GM19099 (cell line): ENCODE data around the gene STK32A.

ENCODE experiments used
- POLR2A ChIP-seq: IDR thresholded peaks from 3 replicates; pipeline ENCODE4 v1.6.1; 2011; ENCODE audit warnings: low read depth; ENCODE audit not compliant: insufficient read length; ENCODE audit errors: extremely low read depth

Gene STK32A

DNA sequence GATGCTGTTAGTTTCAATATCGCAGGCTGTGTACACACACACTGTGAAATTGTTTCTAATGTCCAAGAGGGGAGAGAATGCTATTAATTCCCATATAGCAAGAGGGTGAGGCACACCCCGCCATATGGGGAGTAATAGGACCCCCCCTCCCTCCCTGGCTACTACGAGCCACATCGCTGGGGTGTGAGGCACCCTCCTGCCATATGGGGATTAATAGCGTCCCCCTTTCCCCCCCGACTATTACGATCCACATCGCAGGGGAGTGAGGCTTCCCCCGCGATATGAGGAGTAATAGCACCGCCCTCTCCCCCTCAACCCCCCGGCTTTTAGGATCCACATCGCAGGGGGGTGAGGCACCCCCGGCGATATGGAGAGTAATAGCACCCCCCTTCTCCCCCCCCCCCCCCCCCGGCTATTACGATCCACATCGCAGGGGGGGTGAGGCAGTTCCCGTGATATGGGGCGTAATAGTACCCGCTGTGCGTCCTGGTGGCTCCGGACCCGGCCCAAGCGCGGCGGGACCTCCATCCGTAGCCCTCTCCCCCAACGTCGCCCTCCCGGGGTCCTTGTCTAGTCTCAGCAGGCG is 494 bp upstream of the STK32A start:
- TF ChIP-seq POLR2A = no peak

DNA sequence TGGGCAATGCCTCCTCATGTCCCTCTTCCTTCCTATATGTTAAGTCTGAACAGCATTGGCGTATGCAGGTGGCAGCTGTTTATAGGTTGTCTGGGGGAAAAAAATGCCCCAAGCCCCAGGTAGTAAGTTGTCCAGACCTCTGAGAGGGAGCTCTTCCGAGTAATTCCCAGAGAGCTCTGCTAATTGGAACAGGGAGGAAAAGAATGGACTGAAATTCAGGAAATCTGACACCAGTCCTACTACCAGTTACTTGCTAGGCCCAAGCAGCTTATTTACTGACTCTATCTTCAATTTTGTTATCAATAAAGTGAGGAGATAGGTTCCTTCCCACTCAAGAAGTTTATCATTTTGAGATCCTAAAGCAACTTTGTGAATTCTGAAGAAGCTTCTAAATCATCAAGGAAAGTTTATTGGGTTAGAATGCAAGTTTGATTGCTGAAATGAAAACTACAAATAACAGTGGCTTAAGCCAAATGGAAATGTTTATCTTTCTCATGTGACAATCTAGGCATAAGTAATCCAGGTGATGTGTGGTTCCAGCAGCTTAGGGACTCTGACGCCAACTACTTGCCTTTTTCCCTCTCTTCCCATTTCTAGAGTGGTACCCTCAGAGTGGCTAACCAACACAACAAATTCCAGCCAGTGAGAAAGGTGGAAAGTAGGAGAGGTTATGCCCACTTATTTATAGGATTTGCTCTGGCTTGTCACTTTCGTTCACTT is 5.6 kb downstream of the STK32A start:
- TF ChIP-seq POLR2A = no peak

DNA sequence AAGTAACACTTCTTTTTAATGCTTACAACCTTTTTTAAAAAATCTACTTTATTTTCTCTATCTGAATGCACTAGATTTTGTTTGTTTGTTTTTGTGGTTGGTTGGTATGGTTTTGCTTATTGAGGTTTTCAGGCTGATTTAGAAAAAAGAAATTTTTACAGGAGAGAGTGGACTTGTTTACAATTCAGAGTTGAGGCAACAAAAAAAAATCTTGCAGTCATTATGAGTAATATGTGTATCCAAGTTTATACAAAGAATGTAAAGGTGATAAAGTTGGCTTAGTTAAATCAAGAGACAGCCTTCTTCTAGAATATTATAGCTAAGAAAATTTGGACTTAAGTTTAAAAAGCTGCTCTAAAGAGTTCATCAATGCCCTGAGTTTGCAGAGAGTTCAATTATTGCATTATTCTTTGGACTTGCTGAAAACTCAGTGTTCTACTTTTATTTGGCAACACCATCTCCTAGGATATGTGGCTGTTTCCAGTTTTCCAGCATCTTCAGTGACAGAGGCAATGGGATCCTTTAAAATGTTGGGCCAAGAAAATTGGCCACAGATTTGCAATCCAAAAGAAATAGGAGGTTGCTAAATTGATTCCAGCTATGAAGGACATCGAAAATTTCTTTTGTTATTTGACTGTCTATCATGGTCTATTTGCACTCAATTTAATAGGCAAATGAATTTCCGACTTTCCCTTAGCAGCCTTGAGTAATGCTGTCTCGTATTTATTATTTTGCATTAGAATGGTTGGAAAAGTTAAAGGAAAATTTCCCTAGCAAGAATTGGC is 10.7 kb downstream of the STK32A start:
- no peak for TF ChIP-seq POLR2A

DNA sequence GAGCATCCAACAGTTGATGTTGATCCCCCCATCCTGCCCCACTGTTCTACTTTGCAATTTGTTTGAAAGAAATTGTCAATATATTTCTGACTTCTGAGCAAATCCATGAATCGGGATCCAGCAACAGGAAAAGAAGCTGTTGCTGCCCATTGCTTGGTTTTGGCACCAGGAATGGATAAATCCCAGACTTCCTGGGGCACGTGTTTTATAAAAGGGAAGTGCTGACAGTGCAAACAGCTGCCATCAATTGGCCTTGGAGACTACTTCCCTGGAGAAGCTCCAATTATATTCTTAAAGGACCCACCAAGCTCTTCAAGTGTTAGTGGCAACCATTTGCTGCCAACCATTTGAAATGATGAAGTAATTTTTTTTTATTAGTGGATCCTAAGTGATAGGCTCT is 13.7 kb downstream of the STK32A start:
- TF ChIP-seq POLR2A = no peak

DNA sequence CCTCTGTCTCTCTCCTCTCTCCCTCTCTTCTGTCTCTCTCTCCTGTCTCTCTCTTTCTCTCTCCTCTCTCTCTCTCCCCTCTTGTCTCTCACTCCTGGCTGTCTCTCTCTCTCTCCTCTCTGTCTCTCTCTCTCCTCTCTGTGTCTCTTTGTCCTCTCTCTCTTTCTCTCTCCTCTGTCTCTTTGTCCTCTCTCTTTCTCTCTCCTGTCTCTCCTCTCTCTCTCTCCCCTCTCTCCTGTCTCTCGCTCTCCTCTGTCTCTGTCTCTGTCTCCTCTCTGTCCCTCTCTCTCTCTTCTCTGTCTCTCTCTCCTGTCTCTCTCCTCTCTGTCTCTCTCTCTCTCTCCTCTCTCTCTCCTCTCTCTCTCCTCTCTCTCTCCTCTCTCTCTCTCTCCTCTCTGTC is 25.0 kb downstream of the STK32A start:
- TF ChIP-seq POLR2A = no peak

DNA sequence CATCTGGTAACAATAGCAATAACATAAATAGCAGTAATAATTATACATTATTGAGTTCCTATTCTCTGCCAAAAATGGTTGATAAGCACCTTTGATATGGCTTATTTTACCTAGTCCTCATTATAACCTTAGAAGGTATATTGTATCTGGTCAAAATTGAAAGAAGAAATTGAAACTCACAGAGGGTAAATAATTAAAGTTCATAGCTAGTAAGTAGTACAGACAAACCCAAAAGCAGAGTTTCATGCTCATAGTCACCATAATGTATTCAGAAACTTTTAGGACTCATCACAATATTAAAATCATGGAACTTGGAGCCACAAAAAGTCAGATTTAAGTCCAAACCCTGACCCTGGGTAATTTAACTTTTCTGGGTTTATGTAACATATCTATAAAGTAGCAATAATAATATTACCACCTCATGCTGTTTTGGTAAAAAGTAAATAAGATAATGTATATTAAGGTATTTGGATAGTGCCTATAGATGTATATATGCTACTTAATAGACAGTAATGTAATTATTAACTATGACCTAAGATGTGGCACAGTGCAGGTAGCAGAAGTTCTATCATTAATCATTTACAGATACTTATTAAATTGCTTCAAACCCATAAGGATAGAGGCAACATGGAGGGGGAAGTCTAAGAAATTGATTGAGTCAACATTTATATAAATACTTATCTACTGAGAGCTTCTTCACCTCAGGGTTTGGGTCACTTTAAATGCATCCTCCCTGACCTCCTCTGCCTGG is 32.4 kb downstream of the STK32A start:
- TF ChIP-seq POLR2A = no peak

DNA sequence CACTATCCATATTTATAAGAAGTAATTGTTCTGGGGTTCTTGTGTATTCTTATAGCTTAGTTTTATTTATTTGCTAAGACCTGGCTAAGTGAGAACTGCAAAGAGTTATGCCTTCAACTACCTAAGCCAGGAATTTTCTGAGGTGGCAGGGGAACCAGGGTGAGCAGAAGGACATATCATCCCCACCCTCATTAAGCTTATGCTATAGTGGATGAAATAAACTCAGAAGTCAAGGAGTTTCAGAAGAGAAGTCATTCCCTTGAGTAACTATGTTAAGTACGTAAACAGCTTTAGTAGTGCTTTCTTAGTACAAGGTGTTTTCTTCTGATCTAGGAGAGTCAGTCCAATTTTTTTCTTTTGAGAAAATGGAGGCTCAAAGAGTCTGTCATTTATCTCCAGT is 41.7 kb downstream of the STK32A start:
- TF ChIP-seq POLR2A = no peak

DNA sequence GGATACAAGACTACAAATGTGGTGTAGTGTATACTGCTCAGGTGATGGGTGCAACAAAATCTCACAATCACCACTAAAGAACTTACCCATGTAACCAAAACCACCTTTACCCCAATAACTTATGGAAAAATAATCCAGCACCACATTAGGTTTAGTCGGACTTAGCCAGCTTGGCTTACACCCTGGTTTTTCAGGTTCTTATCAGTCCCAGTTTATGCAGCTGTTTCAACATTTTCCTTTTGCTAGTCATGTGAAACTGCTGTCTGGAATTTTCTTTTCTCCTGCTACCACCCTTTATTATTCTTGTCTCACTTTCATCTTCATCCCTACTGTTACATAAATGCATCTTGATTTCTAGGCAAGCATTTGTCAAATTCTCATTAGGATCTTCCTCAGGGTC is 51.5 kb downstream of the STK32A start:
- no peak for TF ChIP-seq POLR2A

DNA sequence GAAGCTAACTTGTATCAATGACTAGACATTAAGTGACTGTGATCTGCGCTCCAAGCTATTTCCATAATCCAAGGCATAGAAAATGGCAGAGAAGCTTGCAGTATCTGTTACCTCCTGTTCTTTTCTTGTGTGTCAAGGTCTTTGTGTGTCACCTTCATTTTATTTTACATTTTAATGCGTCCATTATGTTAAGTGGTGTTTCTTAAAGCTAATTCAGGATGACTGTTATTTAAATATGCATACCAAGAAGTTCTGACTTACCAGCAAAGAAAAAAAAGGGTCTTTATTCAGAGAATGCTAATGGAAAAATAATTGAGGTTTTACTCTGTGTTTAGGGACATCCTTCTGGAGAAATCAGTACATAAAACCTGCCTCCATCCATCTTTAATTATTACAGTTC is 52.3 kb downstream of the STK32A start:
- TF ChIP-seq POLR2A = no peak

DNA sequence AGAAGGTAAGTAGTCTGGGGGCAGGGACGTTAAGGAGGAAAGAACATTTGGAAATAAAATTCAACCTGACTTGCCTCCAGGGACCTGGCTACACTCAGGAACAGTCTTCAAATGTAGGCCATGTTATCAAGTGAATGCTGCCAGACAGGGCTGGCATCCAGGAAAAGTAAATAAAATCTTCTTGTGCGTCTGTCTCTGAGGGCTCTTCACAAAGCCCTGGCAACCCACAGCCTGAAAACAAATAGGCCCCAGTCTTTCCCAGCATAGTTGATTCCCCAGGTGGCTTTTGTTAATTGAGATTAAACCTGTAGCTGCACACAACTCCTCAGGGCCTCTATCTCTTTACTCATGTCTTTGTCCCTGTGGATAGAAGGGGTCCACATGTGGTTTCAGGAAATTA is 55.4 kb downstream of the STK32A start:
- TF ChIP-seq POLR2A = no peak

DNA sequence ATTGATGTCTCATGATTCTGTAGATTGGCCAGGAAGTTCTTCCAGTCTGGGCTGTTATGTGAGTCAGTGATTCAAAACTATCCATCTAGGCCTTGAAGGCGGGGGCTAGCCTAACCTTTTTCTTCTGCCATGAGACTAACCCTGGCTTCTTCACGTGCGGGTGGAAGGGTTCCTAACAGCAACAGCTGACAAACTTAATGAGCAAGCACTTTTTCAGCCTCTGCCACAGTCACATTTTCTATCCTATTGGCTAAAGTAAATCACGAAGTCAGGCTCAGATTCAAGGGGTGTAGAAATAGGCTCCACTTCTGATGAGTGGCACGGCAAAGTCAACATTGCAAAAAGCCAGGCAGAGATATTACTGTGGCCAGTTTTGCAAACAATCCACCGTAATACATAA is 68.4 kb downstream of the STK32A start:
- TF ChIP-seq POLR2A = no peak

DNA sequence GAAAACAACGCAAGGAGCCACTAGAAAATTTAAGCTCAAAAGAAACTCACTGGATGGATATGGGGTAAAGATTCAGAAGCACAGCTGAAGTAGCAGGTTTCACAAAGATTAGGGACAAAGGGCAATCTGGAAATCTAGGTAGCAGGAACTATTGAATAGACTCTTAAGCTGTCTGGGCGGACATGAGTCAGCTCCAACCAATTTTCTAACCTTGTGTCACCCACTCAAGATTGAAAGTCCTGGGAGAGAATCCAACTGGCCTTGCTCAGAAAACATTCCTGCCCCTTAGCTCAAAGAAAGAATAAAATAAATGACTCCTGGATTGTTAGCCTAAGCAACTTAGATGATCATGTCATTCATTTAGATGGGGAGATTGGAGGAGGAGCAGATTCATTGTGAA is 69.2 kb downstream of the STK32A start:
- no peak for TF ChIP-seq POLR2A

DNA sequence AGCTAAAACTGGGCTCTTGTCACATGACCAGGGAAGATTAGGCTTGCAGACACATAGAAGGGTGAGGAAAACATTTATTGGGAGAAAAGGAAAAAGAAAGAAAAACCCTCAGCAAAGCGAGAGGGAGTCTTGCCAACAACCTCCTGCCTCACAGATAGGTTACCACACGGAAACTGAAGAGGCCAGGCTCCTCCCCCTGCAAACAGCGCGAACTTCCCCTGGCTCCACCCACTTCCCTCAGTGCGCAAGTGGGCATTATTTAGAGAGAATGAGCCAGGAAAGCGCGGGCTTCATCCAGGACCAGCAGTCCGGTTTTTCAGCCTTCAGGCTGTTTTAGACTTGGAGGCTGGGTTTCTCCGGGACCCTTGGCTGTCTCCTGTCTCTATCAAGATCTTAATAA is 70.3 kb downstream of the STK32A start:
- TF ChIP-seq POLR2A = no peak

DNA sequence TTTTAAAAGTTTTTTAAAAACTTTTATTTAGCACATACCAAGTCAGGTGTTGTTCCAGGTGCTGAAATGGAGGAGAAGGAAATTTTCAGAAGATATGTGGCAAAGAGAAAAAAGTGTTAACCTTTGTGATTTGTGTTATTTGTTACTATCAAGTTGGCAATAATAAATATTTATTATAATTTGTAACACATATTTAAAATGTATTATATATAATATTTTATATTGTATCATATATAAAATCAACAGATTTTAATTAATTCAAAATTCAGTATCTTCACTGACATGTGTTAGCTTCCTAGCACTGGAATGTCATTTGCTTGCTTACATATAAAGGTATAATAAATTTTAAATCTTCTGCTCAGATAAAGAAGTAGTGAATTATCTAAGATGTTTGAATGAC is 71.5 kb downstream of the STK32A start:
- TF ChIP-seq POLR2A = no peak

DNA sequence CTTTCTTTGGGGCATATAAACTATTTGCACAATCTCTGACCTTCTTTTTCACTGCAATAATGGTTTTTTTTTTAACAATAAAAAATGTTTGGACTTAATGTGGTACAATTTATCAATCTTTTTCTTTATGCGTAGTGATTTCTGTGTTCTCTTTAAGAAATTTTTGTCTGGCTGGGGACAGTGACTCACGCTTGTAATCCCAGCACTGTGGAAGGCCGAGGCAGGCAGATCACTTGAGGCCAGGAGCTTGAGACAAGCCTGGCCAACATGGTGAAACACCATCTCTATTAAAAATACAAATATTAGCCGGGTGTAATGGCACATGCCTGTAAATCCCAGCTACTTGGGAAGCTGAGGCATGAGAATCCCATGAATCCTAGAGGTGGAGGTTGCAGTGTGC is 72.3 kb downstream of the STK32A start:
- no peak for TF ChIP-seq POLR2A
